ENCODE results near the gene FGGY.
"Not testable (repeated sequence)": the region's sequence is repeated elsewhere in the genome, so short reads cannot be mapped to it uniquely, and the experiment has no call there.

FGGY gene

GRCh38 chr1:59295618-59296017, 1.3 kb upstream of the FGGY start:
- no peak for TF ChIP-seq GATA1 (IDR thresholded peaks at IDR 0.05; ENCODE audit: low read depth, low read length)
- no peak for TF ChIP-seq POLR2A (IDR thresholded peaks at IDR 0.05; ENCODE audit: low read length)
- DNase-seq, result peak; percentile 19 to 22

GRCh38 chr1:59298026-59298583, 1.2 kb downstream of the FGGY start:
- TF ChIP-seq GATA1 (IDR thresholded peaks at IDR 0.05; ENCODE audit: low read depth, low read length) (no peak), POLR2A (IDR thresholded peaks at IDR 0.05; ENCODE audit: low read length) (no peak)
- DNase-seq, result no peak

GRCh38 chr1:59298710-59299346, 1.9 kb downstream of the FGGY start:
- TF ChIP-seq GATA1 (IDR thresholded peaks at IDR 0.05; ENCODE audit: low read depth, low read length), result no peak
- no peak for TF ChIP-seq POLR2A (IDR thresholded peaks at IDR 0.05; ENCODE audit: low read length)
- DNase-seq, result no peak

GRCh38 chr1:59299670-59300069, 2.8 kb downstream of the FGGY start:
- DNase-seq, result not testable (repeated sequence)

- TF ChIP-seq POLR2A (IDR thresholded peaks at IDR 0.05; ENCODE audit: low read length) (no peak), GATA1 (IDR thresholded peaks at IDR 0.05; ENCODE audit: low read depth, low read length) (no peak)
- no peak for DNase-seq
Measured at GRCh38 chr1:59302297-59302696, 5.4 kb downstream of the FGGY start.

GRCh38 chr1:59302871-59303270, 6.0 kb downstream of the FGGY start:
- DNase-seq, result no peak
- no peak for TF ChIP-seq GATA1 (IDR thresholded peaks at IDR 0.05; ENCODE audit: low read depth, low read length)
- no peak for TF ChIP-seq POLR2A (IDR thresholded peaks at IDR 0.05; ENCODE audit: low read length)

- DNase-seq, result no peak
- TF ChIP-seq POLR2A (IDR thresholded peaks at IDR 0.05; ENCODE audit: low read length) (no peak), GATA1 (IDR thresholded peaks at IDR 0.05; ENCODE audit: low read depth, low read length) (no peak)
Measured at GRCh38 chr1:59305188-59305587, 8.3 kb downstream of the FGGY start.

- no peak for DNase-seq
- TF ChIP-seq GATA1 (IDR thresholded peaks at IDR 0.05; ENCODE audit: low read depth, low read length), result no peak
Measured at GRCh38 chr1:59307591-59307990, 10.7 kb downstream of the FGGY start.

- no peak for DNase-seq
- no peak for TF ChIP-seq GATA1 (IDR thresholded peaks at IDR 0.05; ENCODE audit: low read depth, low read length)
- TF ChIP-seq POLR2A (IDR thresholded peaks at IDR 0.05; ENCODE audit: low read length), result no peak
Measured at GRCh38 chr1:59308839-59309238, 11.9 kb downstream of the FGGY start.

- TF ChIP-seq POLR2A (IDR thresholded peaks at IDR 0.05; ENCODE audit: low read length) (no peak), GATA1 (IDR thresholded peaks at IDR 0.05; ENCODE audit: low read depth, low read length) (no peak)
Measured at GRCh38 chr1:59309392-59309791, 12.5 kb downstream of the FGGY start.

GRCh38 chr1:59309795-59310548, 13.1 kb downstream of the FGGY start:
- no peak for TF ChIP-seq GATA1 (IDR thresholded peaks at IDR 0.05; ENCODE audit: low read depth, low read length)
- no peak for TF ChIP-seq POLR2A (IDR thresholded peaks at IDR 0.05; ENCODE audit: low read length)
- no peak for DNase-seq

More at GRCh38 chr1:59309392-59309791, 12.5 kb downstream of the FGGY start:
- DNase-seq, result no peak

GRCh38 chr1:59310549-59311250, 13.8 kb downstream of the FGGY start:
- TF ChIP-seq GATA1 (IDR thresholded peaks at IDR 0.05; ENCODE audit: low read depth, low read length) (no peak), POLR2A (IDR thresholded peaks at IDR 0.05; ENCODE audit: low read length) (no peak)
- no peak for DNase-seq

GRCh38 chr1:59314776-59315528, 18.1 kb downstream of the FGGY start:
- no peak for DNase-seq

More at GRCh38 chr1:59314776-59315528, 18.1 kb downstream of the FGGY start:
- TF ChIP-seq POLR2A (IDR thresholded peaks at IDR 0.05; ENCODE audit: low read length) (no peak), GATA1 (IDR thresholded peaks at IDR 0.05; ENCODE audit: low read depth, low read length) (no peak)
